Measurements from ENCODE around the gene VDR.

DNA sequence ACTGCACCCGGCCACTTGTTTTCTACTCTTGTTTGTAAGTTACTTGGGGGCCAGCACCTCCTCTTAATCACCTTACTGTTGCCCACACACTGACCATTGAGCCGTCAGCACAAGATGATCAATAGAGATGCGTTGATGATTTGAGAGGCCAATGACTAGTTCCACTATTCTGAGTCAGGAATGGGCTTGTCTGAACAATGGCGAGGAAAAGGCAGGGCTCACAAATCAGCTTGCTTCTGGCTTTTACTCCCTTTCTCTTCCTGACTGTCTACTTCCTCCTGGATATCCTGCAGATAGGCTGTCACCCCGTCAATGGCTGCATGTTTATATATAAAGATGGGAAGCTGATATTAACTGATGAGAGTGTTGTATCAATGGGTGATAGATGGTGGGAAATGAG is 55.9 kb downstream of the VDR start:
- TF ChIP-seq EZH2 (IDR thresholded peaks at IDR 0.05; ENCODE audit: insufficient read depth, poor library complexity, severe bottlenecking) (no peak), EZH2phosphoT487 (IDR thresholded peaks at IDR 0.05; ENCODE audit: insufficient read depth, low read depth) (no peak)

Measured in GM23248 (cell line).